CD4-positive, CD25-positive, alpha-beta regulatory T cell (primary cell): Measurements from ENCODE around the gene IKZF3. TPM values are rescaled to one million over a fixed set of nuclear protein-coding genes. Genes with fewer than 3 reads are reported as not detected.

ENCODE experiments used
- ATAC-seq, 2 donors: fragments of 150-1000 bp; cut with Tn5 transposase; one replicate each; pipeline ENCODE4 v1.10.0; 2021; ENCODE audit warnings: low read depth in 2 of 2, moderate number of reproducible peaks in 2 of 2, moderate library complexity in 1 of 2
- DNase-seq, 3 donors: peaks; one replicate each; pipeline versions ENCODE4 v3.0.0 to v3.0.0-alpha.2; 2012 to 2022; ENCODE audit warnings: mixed read lengths in 1 of 3
- H3K27ac ChIP-seq: one replicate; pipeline ENCODE4 v1.7.0; 2013; ENCODE audit warnings: mild to moderate bottlenecking, low read length; ENCODE audit not compliant: insufficient read depth, poor library complexity, severe bottlenecking
- H3K27me3 ChIP-seq: one replicate; pipeline ENCODE4 v1.7.0; 2013; ENCODE audit warnings: low read length; ENCODE audit not compliant: control insufficient read depth, insufficient read depth
- H3K36me3 ChIP-seq: one replicate; pipeline ENCODE4 v1.7.0; 2013; ENCODE audit warnings: mild to moderate bottlenecking, low read length, moderate library complexity; ENCODE audit not compliant: control insufficient read depth, insufficient read depth
- H3K4me1 ChIP-seq: 2 replicates; pipeline ENCODE4 v1.7.0; 2013; ENCODE audit warnings: mild to moderate bottlenecking, low read length; ENCODE audit not compliant: insufficient read depth, control insufficient read depth, poor library complexity, severe bottlenecking
- H3K4me3 ChIP-seq: one replicate; pipeline ENCODE4 v1.7.0; 2013; ENCODE audit warnings: low read depth, mild to moderate bottlenecking, low read length, moderate library complexity
- H3K9me3 ChIP-seq, 2 experiments: 1 replicate in 1 of 2; 2 replicates in 1 of 2; pipeline ENCODE4 v1.7.0; 2013; ENCODE audit warnings: low read length in 2 of 2, mild to moderate bottlenecking in 1 of 2, moderate library complexity in 1 of 2; ENCODE audit not compliant: control insufficient read depth in 2 of 2
- H3K27ac Mint-ChIP-seq, 3 donors: one replicate each; pipeline ENCODE4 v1.8.0; 2020 to 2022; ENCODE audit warnings: mild to moderate bottlenecking in 3 of 3, mixed read lengths in 3 of 3, moderate library complexity in 2 of 3
- H3K27me3 Mint-ChIP-seq: one replicate; pipeline ENCODE4 v1.8.0; 2022; ENCODE audit warnings: mild to moderate bottlenecking, mixed read lengths
- H3K36me3 Mint-ChIP-seq: one replicate; pipeline ENCODE4 v1.8.0; 2020; ENCODE audit warnings: mixed read lengths
- H3K4me1 Mint-ChIP-seq, 4 donors: one replicate each; pipeline ENCODE4 v1.8.0; 2020 to 2022; ENCODE audit warnings: mixed read lengths in 4 of 4, mild to moderate bottlenecking in 1 of 4
- H3K4me3 Mint-ChIP-seq, 4 donors: one replicate each; pipeline ENCODE4 v1.8.0; 2020 to 2022; ENCODE audit warnings: mild to moderate bottlenecking in 4 of 4, mixed read lengths in 4 of 4, moderate library complexity in 3 of 4
- H3K9me3 Mint-ChIP-seq, 7 donors: one replicate each; pipeline ENCODE4 v1.8.0; 2020 to 2022; ENCODE audit warnings: mixed read lengths in 7 of 7, mild to moderate bottlenecking in 3 of 7, moderate library complexity in 2 of 7
- polyA plus RNA-seq, 4 donors: library from polyadenylated mRNA; unstranded; fragments of 300-500 nt; fragmentation: Illumina TruSeq; gene quantifications; one replicate each; pipeline ENCODE4 v1.2.3, GENCODE V29; 2021
- total RNA-seq: library from RNA; stranded (reverse); gene quantifications from one replicate; pipeline ENCODE4 v1.2.3, GENCODE V29; 2022

The IKZF3 gene
- total and polyA plus RNA-seq, 5 donors from 2014 or later = 30.4 to 146 (median 36.4) TPM

DNA sequence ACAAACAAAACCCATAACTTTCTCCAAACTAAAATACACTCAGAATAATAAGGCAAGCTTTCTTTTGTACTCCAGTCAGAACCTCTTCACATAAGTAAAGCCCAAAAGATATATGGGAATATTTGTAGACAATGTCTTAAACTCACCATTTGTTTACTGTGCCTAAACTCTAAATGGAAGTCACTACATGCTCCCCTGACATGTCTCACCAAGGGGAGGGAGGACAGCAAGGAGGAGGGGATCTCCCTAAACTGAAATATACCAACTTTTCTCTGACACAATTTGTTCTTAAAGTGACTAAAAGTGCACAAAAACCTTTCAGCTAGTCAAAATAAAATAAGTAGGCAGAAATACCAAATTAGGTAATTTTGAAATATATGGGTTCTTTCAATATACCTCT lies 87.9 kb downstream of the IKZF3 start:
- no peaks in the 10 kb centered on the region for H3K27me3 Mint-ChIP-seq
- peaks cover 39% of the 10 kb centered on the region for H3K36me3 Mint-ChIP-seq
- H3K4me1 Mint-ChIP-seq = peaks cover 35 to 89% (median 65%) of the 10 kb centered on the region in 4 donors
- Histone ChIP-seq H3K4me1 (peaks cover 74% of the 10 kb centered on the region), H3K9me3 (no peaks in the 10 kb centered on the region), H3K36me3 (peaks cover 11% of the 10 kb centered on the region), H3K27me3 (no peaks in the 10 kb centered on the region), H3K27ac (peak overlapping the region; percentile 86), H3K4me3 (peak overlapping the region; percentile 93)
- DNase-seq = peak in 1 of 3 donors; percentile 52
- peak overlapping the region; percentile 90 to 100 (median 95) for H3K4me3 Mint-ChIP-seq
- peak overlapping the region; percentile 95 to 99 (median 99) for H3K27ac Mint-ChIP-seq
- peaks cover 0 to 3% (median 0%) of the 10 kb centered on the region in 7 donors for H3K9me3 Mint-ChIP-seq
- no peak for ATAC-seq

DNA sequence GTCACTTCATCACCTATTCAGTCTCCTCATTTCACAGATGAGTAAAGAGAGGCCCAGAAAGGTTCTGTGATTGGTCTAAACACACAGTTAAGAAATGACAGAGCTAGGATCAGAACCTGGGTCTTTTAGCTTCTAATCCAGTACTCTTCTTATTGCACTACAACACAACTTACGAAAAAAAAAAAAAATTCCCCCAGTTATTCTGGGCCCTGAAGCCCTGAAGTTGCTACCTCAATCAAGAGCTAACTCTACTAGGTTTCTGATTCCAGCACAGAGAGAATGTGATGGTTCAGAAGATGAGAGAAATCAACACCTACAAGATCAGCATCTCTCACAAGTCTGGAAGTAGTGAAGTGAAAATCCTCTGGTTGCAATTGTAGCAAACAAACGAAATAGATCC lies 89.1 kb downstream of the IKZF3 start:
- peak overlapping the region; percentile 93 for H3K4me3 ChIP-seq
- Mint-ChIP-seq H3K9me3 (peaks cover 0 to 3% (median 0%) of the 10 kb centered on the region in 7 donors), H3K27me3 (no peaks in the 10 kb centered on the region), H3K4me3 (peak overlapping the region; percentile 90 to 100 (median 95)), H3K4me1 (peaks cover 34 to 92% (median 69%) of the 10 kb centered on the region in 4 donors), H3K27ac (peak overlapping the region; percentile 95 to 99 (median 99)), H3K36me3 (peaks cover 39% of the 10 kb centered on the region)
- ATAC-seq = no peak
- H3K27ac ChIP-seq = peak overlapping the region; percentile 86
- H3K9me3 ChIP-seq = no peaks in the 10 kb centered on the region
- peaks cover 11% of the 10 kb centered on the region for H3K36me3 ChIP-seq
- DNase-seq = peak in 1 of 3 donors; percentile 31
- no peaks in the 10 kb centered on the region for H3K27me3 ChIP-seq
- peaks cover 74% of the 10 kb centered on the region for H3K4me1 ChIP-seq

DNA sequence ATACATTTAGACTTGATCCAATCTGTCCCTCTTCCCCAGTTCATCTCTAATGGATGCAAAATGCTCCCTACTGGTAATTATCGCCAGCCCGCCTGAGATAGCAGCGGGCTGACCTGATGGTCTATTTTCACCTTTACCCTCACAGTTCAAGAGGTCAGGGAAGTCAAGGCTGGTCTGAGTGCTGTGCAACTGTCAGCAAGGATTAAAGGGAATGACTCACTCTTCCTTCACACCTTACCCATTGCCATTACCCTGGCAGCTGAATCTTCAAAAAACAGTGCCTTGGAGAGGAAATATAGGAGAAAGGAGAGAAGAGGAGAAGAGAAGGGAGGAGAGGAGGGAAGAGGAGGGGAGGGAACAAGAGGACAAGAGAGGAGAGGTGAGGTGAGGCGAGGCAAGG lies 90.1 kb downstream of the IKZF3 start:
- Mint-ChIP-seq H3K4me1 (peaks cover 37 to 96% (median 73%) of the 10 kb centered on the region in 4 donors), H3K36me3 (peaks cover 41% of the 10 kb centered on the region), H3K27ac (peak overlapping the region; percentile 89 to 99 (median 99)), H3K4me3 (peak overlapping the region; percentile 90 to 100 (median 95)), H3K9me3 (peaks cover 0 to 3% (median 0%) of the 10 kb centered on the region in 7 donors), H3K27me3 (no peaks in the 10 kb centered on the region)
- H3K4me1 ChIP-seq = peaks cover 74% of the 10 kb centered on the region
- peak overlapping the region; percentile 93 for H3K4me3 ChIP-seq
- DNase-seq (no peak), ATAC-seq (no peak)
- H3K36me3 ChIP-seq = peaks cover 13% of the 10 kb centered on the region
- peak overlapping the region; percentile 86 for H3K27ac ChIP-seq
- no peaks in the 10 kb centered on the region for H3K27me3 ChIP-seq
- no peaks in the 10 kb centered on the region for H3K9me3 ChIP-seq

DNA sequence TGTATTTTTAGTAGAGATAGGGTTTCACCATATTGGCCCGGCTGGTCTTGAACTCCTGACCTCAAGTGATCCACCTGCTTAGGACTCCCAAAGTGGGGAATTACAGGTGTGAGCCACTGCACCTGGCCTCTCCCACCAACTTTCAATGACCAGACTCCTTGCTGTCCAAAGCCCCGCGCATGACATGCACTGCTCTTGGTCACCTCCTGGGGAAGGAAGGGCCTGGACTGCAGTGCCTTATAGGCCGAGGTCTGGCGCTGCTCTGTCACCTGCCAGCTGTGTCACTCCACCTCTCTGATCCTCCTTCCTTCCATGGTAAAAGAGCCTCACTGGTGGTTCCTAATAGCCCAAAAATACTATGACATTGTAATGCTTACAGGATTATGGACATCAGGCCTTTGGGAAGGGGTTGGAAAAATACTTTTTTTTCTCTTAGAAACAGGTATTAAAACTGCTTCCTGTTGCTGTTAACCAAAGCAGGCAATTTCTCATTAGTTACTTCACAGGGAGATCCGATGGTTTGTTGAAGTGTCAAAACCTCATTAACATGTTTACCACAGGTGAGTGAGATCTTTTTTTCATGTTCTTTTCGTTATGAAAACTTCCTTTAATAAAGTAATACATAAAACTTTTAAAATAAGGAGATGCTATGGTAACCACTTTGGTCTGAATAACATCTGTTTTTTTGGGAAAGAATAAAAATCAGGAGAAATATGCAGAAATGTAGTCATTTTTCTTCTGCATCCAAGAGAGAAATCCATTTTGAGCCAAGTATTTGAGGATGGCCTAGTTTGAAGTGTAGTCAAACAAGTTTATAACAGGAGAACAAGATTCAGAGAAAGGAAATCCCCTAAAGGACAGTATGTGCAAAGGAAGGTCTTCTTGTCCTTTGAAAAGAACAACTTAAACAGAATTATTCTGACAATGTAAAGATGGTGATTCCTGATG lies 90.9 kb downstream of the IKZF3 start:
- H3K27me3 ChIP-seq = no peaks in the 10 kb centered on the region
- H3K4me3 ChIP-seq = peak overlapping the region; percentile 93
- H3K27ac ChIP-seq = peak overlapping the region; percentile 86
- no peaks in the 10 kb centered on the region for H3K9me3 ChIP-seq
- Mint-ChIP-seq H3K4me1 (peaks cover 37 to 96% (median 75%) of the 10 kb centered on the region in 4 donors), H3K27ac (peak overlapping the region; percentile 95 to 99 (median 99)), H3K4me3 (peak overlapping the region; percentile 83 to 100 (median 92)), H3K27me3 (no peaks in the 10 kb centered on the region), H3K9me3 (peaks cover 0 to 3% (median 0%) of the 10 kb centered on the region in 7 donors), H3K36me3 (peaks cover 46% of the 10 kb centered on the region)
- DNase-seq (peak in 2 of 3 donors; percentile 47 to 64), ATAC-seq (no peak)
- H3K4me1 ChIP-seq = peaks cover 74% of the 10 kb centered on the region
- H3K36me3 ChIP-seq = peaks cover 18% of the 10 kb centered on the region

DNA sequence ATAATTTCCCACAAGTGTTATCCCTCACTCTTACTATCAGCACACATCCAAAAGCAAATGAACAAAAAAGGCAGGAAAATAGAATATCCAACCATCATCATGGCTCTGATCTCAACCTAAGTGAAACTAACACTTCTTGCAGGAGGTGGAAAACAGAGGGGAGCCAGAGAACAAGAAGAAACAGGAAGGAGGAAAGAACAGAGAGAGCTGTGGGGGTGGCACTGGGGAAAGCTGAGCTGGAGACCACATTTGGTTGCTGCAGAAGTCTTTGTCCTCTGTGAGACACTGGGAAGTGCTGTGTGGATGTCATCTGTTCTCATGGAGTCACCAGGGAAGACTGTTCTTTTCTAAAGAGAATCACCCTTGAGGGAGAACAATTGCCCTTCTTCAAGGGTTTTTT lies 91.7 kb downstream of the IKZF3 start:
- Mint-ChIP-seq H3K27me3 (no peaks in the 10 kb centered on the region), H3K4me1 (peaks cover 39 to 97% (median 76%) of the 10 kb centered on the region in 4 donors), H3K4me3 (peak overlapping the region; percentile 83 to 100 (median 92)), H3K27ac (peak overlapping the region; percentile 95 to 99 (median 99)), H3K9me3 (peaks cover 0 to 3% (median 0%) of the 10 kb centered on the region in 7 donors), H3K36me3 (peaks cover 47% of the 10 kb centered on the region)
- DNase-seq = no peak
- Histone ChIP-seq H3K4me3 (peak overlapping the region; percentile 93), H3K27me3 (no peaks in the 10 kb centered on the region), H3K27ac (peak overlapping the region; percentile 86), H3K4me1 (peaks cover 80% of the 10 kb centered on the region), H3K36me3 (peaks cover 22% of the 10 kb centered on the region), H3K9me3 (no peaks in the 10 kb centered on the region)
- no peak for ATAC-seq

DNA sequence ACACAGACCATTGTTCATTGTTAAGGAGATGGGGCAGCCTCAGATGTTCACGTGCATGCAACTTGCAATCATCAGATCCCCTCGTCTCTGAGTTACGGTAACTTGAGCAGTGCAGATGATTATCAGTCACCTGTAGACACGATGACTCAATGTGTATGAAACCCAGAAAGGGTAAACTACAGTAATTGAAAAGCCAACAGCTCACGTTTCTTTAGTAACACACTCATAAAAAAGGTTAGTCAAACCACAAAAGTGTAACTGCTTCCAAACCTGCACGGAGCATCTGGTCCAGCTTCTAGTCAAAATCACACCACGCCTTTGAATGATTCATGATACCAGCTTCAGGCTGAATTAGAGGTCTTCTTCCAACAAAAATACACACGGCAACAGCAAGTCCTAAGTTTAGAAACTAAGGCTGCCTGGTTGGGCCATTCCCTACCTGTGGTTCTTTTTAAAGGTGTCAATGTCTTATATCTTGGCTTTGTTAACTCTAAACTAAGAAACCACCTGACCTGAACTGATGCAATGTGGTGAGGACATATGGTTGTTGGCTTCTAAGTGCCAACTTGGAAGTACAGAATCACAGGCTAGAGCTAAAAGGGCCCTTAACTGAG lies 94.0 kb downstream of the IKZF3 start:
- H3K36me3 Mint-ChIP-seq = peaks cover 58% of the 10 kb centered on the region
- Histone ChIP-seq H3K27me3 (no peaks in the 10 kb centered on the region), H3K4me1 (peaks cover 89% of the 10 kb centered on the region), H3K27ac (peak overlapping the region; percentile 86), H3K9me3 (no peaks in the 10 kb centered on the region), H3K4me3 (peak overlapping the region; percentile 49), H3K36me3 (peaks cover 41% of the 10 kb centered on the region)
- peak overlapping the region; percentile 95 to 99 (median 99) for H3K27ac Mint-ChIP-seq
- H3K27me3 Mint-ChIP-seq = no peaks in the 10 kb centered on the region
- peaks cover 0 to 3% (median 0%) of the 10 kb centered on the region in 7 donors for H3K9me3 Mint-ChIP-seq
- DNase-seq (peak; percentile 48 to 91 (median 69)), ATAC-seq (peak; percentile 90 to 91)
- H3K4me1 Mint-ChIP-seq = peaks cover 45 to 100% (median 88%) of the 10 kb centered on the region in 4 donors
- H3K4me3 Mint-ChIP-seq = peak overlapping the region; percentile 66 to 93 (median 86)

DNA sequence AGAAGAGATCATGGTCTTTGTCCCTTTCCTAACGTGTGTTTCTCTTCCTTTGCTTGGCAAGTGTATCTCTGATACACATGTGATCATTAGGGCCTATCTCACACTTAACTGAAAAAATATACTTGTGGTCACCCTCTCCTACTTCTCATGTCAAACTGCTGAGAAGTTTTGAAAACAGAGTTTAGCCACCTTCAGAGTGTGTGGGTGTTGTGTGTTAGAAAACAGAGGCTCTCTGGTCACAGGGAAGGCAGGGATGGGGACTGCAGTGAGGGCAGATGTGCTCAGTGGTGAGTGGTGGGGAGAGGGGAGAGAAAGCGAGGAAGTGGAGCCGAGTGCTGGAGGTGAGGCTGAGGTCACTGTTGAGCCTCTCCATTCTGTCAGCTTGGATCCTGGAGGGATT lies 97.0 kb downstream of the IKZF3 start:
- Mint-ChIP-seq H3K27ac (peak overlapping the region; percentile 95 to 99 (median 99)), H3K4me3 (peak overlapping the region; percentile 48 to 69 (median 57)), H3K4me1 (peaks cover 34 to 82% (median 74%) of the 10 kb centered on the region in 4 donors), H3K9me3 (peaks cover 0 to 2% (median 0%) of the 10 kb centered on the region in 7 donors), H3K27me3 (peaks cover 4% of the 10 kb centered on the region), H3K36me3 (peaks cover 58% of the 10 kb centered on the region)
- peak overlapping the region; percentile 86 for H3K27ac ChIP-seq
- H3K27me3 ChIP-seq = no peaks in the 10 kb centered on the region
- H3K36me3 ChIP-seq = peaks cover 59% of the 10 kb centered on the region
- H3K9me3 ChIP-seq = no peaks in the 10 kb centered on the region
- peaks cover 59% of the 10 kb centered on the region for H3K4me1 ChIP-seq
- peak overlapping the region; percentile 33 for H3K4me3 ChIP-seq
- DNase-seq = no peak
- no peak for ATAC-seq
